CD1c-positive myeloid dendritic cell (primary cell): Measurements from ENCODE around the gene SPAST.
A peak's percentile ranks its signal among the peaks of the same experiment; 100 is the strongest.
"Not testable (repeated sequence)": the region's sequence is repeated elsewhere in the genome, so short reads cannot be mapped to it uniquely, and the experiment has no call there.

ENCODE experiments used
- DNase-seq: peaks from one replicate; pipeline ENCODE4 v3.0.0-alpha.2; 2016; ENCODE audit errors: extremely low spot score

Gene SPAST

DNA sequence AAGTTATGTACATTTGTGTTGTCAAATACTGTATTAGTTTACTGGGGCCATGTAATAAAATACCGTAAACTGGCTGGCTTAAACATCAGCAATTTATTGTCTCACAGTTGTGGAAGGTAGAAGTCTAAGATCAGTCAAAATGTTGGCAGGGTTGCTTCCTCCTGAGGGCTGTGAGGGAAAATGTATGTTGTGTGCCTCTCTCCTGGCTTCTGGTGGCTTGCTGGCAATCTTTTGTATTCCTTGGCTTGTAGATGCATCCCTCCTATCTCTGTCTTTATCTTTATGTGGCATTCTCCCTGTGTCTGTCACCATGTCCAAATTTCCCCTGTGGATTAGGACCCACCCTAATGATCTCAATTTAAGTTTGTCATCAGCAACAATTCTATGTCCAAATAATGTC is 65.3 kb downstream of the SPAST start:
- no peak for DNase-seq

DNA sequence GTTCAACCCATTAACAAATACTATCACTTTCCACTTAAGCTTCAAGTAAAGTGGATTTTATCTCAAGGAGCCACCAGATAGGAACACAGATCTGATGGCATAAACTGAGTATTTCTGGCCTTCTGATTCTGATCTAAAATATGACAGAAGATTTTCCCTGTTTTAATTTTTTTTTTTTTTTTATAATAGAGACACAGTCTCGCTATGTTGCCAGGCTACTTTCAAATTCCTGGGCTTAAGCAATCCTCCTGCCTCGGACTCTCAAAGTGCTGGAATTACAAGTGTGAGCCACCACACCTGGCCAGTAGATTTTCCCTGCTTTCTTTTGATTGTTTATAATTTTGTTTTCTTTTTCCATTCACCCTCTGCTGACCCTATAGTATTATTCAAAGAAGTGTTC is 65.7 kb downstream of the SPAST start:
- DNase-seq, result no peak

DNA sequence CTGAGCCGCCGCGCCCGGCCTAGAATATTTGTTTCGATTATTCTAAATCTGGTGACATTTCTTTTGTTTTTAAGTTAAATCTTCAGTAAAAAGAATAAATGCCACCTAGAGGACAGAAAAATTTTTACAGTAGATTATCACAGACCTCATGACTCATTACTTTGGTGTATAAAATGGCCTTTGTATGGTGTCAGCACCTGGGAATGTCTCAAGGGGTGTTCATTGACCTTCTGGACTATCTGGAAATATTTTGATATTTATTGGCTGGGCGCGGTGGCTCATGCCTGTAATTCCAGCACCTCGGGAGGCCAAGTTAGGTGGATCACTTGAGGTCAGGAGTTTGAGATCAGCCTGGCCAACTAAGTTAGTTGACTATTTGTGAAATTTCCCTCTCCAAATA is 72.1 kb downstream of the SPAST start:
- peak; percentile 56 for DNase-seq

DNA sequence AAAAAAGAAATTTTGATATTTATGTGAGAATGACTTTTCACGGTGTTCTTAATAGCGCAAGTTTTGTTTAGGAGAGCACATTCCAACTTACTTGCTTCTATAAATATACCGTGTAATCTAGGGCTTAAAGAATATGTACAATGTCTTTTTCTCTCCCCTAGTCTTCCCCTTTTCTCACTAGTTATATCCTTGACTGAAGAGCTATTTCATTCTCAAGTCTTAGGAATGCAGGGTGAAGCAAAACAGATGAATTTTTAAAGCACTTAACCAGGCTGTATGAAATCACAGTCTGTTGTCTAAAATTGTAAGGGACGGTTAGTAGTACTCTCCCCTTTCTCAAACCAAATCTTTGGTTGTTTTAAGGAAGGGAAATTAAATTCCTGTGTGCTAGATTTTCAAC is 72.7 kb downstream of the SPAST start:
- no peak for DNase-seq

DNA sequence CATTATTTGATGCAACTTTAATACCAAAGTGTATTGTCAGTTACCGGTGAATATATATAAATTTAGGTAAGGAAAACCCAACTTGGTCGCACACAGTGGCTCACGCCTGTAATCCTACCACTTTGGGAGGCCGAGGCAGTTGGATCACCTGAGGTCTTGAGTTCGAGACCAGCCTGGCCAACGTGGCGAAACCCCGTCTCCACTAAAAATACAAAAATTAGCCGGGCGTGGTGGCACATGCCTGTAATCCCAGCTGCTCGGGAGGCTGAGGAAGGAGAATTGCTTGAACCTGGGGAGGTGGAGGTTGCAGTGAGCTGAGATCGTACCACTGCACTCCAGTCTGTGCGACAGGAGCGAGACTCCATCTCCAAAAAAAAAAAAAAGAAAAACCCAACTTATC is 88.2 kb downstream of the SPAST start:
- DNase-seq, result not testable (repeated sequence)

DNA sequence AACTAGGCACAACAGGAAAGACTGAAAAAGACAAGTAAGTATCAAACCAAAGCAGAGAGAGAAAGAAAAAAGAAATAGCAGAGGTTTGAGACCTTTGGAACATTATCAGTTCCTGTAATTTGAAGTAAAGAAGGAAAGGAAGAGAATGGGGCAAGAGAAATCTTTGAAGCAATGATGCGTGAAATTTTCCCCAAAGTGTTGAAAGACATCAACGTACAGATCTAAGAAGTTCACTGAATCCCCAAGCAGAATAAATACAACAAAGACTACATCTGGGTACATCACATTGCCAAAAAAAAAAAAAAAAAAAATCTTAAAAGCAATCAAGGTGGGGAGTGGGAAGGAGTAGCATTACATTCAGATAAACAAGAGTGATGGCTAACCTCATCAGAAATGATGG is 96.3 kb downstream of the SPAST start:
- no peak for DNase-seq

DNA sequence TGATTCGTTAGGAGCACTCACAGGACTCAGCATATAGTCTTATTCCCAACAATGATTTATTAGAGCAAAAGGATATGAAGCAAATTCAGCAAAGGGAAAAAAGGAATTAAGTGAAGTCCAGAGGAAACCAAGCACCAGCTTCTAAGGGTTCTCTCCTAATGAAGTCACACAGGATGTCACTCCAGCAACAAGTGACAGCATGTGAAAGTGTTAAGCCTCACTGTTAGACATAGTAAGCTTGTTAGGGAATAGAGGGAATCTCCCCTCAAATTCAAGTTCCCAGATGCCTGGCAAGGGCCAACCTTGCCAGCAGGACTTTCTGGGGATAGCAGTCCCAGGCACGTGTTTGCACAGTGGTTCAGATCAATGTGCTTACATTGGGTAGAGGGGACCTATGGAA is 97.9 kb downstream of the SPAST start:
- no peak for DNase-seq

DNA sequence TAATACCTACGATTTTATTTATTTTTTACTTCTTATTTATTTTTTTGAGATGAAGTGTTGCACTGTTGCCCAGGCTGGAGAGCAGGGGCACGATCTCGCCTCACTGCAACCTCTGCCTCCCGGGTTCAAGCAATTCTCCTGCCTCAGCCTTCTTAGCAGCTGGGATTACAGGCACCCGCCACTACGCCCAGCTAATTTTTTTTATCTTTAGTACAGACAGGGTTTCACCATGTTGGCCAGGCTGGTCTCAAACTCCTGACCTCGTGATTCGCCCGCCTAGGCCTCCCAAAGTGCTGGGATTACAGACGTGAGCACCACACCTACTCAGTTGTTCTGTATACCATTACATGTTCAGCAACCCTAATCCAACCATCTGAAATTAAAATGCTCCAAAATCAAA is 100.9 kb downstream of the SPAST start:
- not testable (repeated sequence) for DNase-seq

DNA sequence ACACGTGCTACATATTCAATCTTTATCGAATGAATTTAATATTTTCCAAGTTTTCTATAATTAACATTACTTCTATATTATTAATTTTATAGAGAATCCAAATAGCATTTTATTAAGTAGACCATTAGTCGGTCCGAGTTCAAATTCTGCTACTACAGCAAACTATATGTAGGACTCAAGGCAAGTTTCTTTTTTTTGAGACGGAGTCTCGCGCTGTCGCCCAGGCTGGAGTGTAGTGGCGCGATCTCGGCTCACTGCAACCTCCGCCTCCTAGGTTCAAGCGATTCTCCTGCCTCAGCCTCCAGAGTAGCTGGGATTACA is 101.6 kb downstream of the SPAST start:
- not testable (repeated sequence) for DNase-seq

DNA sequence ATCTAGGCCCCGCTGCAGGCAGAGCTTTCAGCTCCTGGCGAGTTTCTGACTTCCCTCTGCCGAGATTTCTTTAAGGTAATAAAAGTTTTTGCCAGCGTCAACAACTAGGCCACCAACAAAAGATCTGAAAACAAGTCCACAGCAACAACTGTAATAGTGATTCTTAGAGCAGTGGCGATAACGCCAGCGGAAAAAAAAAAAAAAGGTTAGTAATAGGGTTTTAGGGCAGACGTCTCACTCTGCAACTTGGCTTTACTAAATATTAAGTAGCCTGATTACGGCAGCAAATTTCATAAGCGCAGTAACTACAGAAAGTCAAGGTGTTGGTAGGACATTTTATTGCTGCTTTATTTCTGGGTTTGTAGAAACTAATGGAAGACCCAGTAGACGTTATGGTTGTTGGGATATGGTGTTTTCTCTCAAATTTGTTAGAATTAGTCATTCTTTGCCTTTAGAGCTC is 102.8 kb downstream of the SPAST start:
- DNase-seq, result no peak

DNA sequence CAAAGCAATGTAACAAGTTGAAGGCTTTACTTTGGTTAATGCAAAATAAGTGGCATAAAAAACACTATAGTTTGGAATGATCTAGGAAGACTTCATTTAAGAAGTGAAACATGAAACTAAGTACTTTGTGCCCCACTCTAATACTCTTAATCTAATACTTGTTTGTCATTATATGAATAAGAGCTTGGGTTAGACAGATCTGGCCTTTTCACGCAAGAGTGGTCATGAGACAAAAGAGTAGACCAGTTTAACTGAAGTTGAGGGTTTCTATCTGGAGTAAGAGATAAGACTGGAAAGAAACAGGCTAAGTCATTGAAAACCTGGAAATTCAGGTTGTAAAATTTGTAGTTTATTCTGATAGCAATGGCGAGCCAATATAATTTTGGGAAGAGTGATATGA is 105.2 kb downstream of the SPAST start:
- DNase-seq, result no peak

DNA sequence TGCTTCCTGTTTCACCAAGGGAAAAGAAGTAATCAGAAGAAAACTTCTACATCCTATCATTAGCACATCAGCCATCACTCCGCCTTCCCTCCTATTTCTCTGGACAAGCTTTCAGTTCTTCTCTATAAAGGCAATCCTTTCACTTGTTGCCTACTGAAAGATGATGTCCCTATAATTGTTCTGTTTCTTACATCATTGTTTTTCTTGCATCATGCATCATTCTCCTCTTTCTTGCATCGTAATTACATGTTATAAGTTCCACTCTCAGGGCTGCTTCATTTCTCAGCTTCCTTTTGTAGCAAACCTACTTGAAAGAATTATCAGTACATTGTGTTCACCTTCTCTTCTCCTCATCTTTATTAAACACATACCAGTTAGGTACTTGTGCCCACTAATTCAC is 109.5 kb downstream of the SPAST start:
- no peak for DNase-seq

DNA sequence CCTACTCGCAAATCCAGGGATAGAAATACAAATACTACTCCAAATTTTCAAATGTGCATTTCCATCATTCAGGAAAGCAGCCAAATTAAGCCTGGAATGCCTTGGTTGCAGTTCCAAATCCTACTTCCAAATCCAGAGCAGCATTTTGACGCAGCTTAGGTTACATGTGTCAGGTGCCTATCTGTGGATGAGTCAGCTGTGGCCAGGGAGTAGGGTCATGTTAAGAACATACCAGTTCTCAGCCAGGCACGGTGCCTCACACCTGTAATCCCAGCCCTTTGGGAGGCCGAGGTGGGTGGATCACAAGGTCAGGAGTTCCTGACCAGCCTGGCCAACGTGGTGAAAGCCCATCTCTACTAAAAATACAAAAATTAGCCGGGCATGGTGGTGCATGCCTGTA is 119.3 kb downstream of the SPAST start:
- DNase-seq, result no peak

DNA sequence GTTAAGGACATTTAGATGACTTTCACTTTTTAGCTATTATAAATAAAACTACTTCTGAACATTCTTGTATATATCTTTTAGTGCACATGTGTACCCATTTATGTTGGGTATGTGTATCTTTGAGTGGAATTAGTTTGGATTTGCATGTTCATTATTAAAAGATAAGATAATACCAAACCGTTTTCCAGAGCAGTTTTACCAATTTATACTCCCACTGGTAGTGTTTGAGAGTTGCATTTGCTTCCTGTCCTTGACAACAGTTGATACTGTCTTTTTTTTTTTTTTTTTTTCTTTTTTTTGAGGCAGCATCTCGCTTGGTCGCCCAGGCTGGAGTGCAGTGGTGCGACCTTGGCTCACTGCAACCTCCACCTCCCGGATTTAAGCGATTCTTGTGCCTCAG is 125.7 kb downstream of the SPAST start:
- no peak for DNase-seq

DNA sequence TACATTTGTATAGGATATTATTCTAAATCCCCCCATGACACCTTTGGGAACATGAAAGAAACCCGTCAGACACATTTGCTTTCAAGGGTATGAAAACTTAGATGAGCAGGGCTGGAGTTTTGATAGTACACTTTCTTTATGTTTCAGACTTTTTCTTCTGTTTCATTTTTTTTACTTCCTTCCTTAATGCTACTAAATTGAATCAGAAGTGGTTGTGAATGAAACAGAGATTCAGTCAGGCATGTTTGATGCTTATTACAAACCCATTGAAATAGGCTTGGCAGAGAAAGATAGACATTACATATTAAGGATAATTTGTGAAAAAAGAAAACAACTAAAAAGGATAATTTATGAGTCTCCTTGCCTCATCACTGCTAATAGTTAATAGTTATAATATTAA is 129.1 kb downstream of the SPAST start:
- DNase-seq, result no peak

DNA sequence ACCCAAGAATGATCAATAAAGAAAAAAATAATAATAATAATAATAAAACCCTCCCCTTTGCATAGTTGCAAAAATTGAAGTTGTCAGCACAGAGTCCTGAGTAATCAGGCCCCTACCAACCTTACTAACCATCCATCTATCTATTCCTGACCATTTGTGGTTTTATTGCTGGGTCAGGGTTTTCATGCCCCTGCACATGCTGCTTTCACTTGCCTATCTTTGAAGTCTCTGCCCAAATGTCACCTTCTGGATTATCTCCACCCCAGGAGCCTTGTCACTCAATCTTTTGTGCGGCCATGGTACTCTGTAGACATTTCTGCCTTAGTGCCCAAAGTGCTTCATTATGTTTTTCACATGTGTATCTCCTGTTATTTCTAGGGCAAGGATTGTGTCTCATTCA is 137.5 kb downstream of the SPAST start:
- DNase-seq, result no peak

DNA sequence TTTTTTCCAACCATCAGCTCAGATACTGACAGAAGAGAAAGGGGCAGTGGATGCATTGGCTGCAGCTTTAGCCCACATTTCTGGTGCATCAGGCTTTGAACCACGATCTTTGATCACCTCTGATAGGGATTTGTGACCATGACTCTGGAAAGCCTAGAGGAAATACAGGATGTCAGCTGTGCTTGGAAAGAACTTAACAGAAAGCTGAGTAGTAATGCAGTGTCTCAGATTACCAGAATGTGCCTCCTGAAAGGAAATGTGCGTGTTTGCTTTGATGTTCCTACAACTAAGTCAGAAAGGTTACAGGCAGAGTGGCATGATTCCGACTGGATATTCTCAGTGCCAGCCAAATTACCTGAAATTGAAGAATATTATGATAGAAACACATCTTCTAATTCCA is 140.1 kb downstream of the SPAST start:
- not testable (repeated sequence) for DNase-seq
